ENCODE results near the gene SUPT4H1.

The SUPT4H1 gene

DNA sequence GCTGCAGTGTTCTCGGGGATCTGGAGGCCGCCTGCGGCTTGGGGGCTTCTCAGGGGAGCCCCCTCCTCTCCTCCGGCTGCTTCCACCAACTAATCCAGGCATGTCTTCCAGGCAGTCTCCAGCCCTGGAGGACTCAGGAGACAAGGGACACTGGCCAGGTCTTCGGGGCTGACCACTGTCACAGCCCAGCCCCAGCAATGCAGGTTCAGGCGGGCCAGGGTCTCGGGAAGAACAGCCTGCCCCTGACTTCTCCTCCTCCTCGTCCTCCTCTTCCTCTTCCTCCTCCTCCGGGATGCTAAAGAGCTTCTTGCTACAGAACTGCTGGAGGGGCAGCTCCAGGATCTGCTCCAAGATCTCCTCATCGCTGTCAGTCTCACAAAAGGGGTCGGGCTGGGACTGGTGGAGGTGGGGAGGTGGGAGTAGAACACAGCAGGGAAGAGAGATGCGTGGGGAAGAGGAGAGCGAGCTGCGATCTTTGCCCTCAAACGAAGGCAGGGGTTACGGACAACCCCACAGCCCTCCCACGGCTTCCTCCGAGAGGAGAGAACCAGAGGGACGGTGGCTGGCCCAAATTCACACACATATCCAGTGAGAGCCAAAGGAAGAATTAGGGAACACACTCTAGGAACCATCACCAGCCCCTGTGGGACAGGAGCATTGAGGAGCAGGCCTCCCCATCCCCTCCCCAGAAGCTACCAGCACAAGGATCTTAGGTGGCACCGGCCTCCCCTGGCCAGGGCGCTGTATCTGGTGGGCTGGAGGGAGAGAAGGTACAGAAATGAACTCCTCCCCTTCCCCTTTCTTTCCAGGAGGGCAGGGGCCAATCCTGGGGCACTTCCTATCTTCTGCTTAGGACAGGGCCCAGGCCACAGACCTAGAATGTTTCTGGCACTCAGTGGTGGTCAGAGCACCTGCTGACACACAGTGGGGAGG is 42.8 kb downstream of the SUPT4H1 start:
- DNase-seq (ENCODE audit: low read depth, low spot score) = no peak
- Histone ChIP-seq H3K4me1 (ENCODE audit: control insufficient read depth, insufficient read depth, low read length) (no peaks in the 10 kb centered on the region), H3K27ac (ENCODE audit: low read length) (no peak overlapping the region), H3K27me3 (ENCODE audit: control insufficient read depth, insufficient read depth, low read length) (no peaks in the 10 kb centered on the region), H3K4me3 (ENCODE audit: low read length) (no peak overlapping the region), H3K9me3 (ENCODE audit: control insufficient read depth, insufficient read depth, low read length) (no peaks in the 10 kb centered on the region), H3K36me3 (ENCODE audit: control insufficient read depth, insufficient read depth, low read length) (no peaks in the 10 kb centered on the region)
- no CpG with 5 or more reads among the region's 21 CpGs for WGBS (ENCODE audit: insufficient coverage, insufficient read length)

DNA sequence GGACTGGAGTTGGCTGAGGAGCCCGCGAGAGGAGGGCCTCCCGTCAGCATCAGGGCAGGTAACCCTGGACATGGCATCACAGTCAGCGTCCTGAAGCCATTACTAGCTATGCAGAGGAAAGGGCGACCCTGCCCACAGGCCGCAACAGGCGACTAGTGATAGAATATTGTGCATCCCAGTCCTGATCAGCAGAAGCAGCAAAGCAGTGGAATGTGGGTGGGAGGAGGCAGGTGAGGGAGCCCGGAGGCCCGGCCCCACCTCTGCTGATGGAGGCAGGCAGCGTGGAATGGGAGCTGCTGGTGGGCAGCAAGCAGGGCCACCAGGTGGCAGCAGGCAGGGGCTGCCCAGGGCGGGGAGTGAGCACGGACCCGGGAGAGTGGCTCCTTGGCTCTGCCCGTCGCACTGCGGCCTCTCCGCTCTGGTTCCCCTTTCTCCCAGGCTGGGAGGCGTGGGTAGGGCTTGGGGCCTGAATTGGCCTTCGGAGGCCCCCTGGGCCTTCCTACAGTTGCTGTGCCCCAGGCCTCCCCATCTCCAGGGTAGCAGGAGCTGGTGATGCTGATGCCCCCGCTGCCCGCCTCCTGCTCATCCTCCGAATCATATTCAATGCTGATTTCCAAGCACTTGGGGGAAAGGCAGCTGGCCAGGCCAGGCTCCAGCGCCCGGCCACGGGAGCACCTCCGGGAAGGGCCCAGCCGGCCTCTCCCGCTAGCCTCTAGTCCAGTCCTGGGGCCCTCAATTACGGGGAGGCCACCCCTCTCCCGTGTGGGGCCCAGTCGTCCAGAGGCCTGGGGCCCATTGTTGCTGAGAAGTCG is 43.6 kb downstream of the SUPT4H1 start:
- Histone ChIP-seq H3K4me3 (ENCODE audit: low read length) (no peak overlapping the region), H3K27me3 (ENCODE audit: control insufficient read depth, insufficient read depth, low read length) (no peaks in the 10 kb centered on the region), H3K27ac (ENCODE audit: low read length) (no peak overlapping the region), H3K36me3 (ENCODE audit: control insufficient read depth, insufficient read depth, low read length) (no peaks in the 10 kb centered on the region), H3K9me3 (ENCODE audit: control insufficient read depth, insufficient read depth, low read length) (no peaks in the 10 kb centered on the region), H3K4me1 (ENCODE audit: control insufficient read depth, insufficient read depth, low read length) (peaks cover 1% of the 10 kb centered on the region; the same call in 1 of the 2 replicates)
- no CpG with 5 or more reads among the region's 32 CpGs for WGBS (ENCODE audit: insufficient coverage, insufficient read length)
- DNase-seq (ENCODE audit: low read depth, low spot score) = no peak

DNA sequence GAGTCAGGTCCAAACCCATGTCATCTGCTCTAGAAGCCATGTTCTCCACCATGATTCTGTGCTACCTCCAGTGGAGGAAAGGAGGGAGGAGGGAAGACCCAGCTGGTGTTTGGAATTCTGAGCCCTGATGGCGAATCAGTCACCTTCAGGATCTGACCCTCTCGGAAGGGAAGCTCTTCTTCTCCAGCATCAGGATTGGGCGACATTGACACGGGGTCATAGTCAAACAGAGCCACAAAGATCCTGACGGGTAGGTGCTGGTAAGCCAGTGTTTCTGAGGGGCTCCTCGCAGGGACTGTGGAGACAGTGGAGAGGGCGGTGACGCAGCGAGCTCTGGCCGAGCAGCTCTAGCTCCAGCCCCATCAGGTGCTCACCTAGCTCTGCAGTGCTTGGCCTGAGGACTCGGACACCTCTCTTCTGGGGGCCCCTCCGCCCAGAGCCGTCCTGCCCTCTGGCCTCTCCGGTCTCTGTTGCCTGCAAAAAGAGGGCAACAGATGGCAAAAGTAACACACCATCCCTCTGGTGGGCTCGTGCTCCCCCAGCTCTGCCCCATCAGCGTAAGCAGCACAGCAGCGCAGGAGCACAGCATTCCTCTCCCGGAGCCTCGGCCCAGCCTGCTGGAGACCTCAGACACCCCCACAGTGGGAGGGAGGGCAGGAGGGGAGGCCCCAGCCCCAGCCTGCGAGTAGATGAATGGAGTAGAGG is 44.4 kb downstream of the SUPT4H1 start:
- WGBS (ENCODE audit: insufficient coverage, insufficient read length) = no CpG with 5 or more reads among the region's 20 CpGs

DNA sequence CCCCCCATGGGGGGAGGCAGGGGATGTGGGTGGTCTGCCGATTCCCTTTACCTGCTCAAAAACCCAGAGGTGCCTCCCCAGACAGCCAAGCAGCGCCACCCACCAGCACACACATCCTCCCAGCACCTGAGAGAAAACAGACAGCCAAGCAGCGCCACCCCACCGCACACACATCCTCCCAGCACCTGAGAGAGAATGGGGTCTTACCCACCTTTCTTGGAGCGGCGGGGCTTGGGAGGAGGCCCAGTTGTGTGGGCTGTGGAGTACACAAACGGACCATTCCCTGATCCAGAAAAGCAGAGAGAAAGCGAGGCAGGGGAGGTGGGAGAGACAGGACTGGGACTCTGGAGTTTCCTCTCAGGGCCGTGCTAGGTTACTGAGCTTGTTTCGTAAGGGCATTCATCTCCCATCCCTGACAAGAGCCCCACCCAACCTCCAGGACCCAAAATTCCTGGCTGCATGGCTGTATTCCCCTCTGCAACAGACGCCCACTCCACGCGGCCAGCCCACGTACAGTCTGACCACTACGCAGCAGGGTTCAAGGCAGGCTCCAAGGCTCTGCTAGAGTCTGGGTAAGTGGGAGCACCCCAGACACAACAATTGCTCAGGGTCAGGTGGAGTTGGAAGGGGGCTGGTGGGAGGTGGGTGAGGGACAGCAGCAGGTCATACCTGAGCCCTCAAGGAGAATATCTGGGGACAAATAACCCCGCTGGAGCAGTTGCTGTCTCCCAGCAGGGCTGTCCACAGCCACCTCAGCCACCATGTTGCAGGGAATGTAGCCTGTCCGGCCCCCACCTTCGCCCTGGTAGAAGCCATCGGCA is 45.7 kb downstream of the SUPT4H1 start:
- H3K27ac ChIP-seq (ENCODE audit: low read length) = no peak overlapping the region
- no CpG with 5 or more reads among the region's 19 CpGs for whole genome bisulfite sequencing (ENCODE audit: insufficient coverage, insufficient read length)
- no peaks in the 10 kb centered on the region for H3K9me3 ChIP-seq (ENCODE audit: control insufficient read depth, insufficient read depth, low read length)
- H3K4me3 ChIP-seq (ENCODE audit: low read length) = no peak overlapping the region
- no peaks in the 10 kb centered on the region for H3K27me3 ChIP-seq (ENCODE audit: control insufficient read depth, insufficient read depth, low read length)
- no peak for DNase-seq (ENCODE audit: low read depth, low spot score)
- H3K4me1 ChIP-seq (ENCODE audit: control insufficient read depth, insufficient read depth, low read length) = peaks cover 1% of the 10 kb centered on the region; the same call in 1 of the 2 replicates
- H3K36me3 ChIP-seq (ENCODE audit: control insufficient read depth, insufficient read depth, low read length) = no peaks in the 10 kb centered on the region

More for the DNA sequence above, 44.4 kb downstream of the SUPT4H1 start:
- Histone ChIP-seq H3K9me3 (ENCODE audit: control insufficient read depth, insufficient read depth, low read length) (no peaks in the 10 kb centered on the region), H3K36me3 (ENCODE audit: control insufficient read depth, insufficient read depth, low read length) (no peaks in the 10 kb centered on the region), H3K4me1 (ENCODE audit: control insufficient read depth, insufficient read depth, low read length) (peaks cover 1% of the 10 kb centered on the region; the same call in 1 of the 2 replicates), H3K27ac (ENCODE audit: low read length) (no peak overlapping the region), H3K27me3 (ENCODE audit: control insufficient read depth, insufficient read depth, low read length) (no peaks in the 10 kb centered on the region), H3K4me3 (ENCODE audit: low read length) (no peak overlapping the region)
- DNase-seq (ENCODE audit: low read depth, low spot score) = no peak

DNA sequence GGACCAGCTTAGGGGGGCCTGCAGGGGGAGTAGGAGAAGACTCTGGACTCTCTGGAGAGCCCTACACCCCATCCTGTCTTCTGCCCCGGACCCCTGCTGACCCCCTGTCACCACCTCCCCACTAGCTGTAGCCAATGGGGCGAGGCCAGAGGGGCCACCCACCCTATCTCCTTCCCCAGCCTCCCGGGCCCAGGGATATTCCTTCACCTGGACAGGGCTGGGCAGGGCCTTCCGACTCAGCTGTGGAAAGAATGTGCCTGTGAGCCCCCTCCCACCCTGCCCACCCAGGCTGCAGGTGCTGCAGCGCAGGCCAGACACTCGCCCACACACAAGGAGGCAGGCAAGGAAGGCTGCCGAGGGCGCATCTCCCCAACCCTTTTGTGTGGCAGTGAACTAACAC is 46.4 kb downstream of the SUPT4H1 start:
- Histone ChIP-seq H3K27me3 (ENCODE audit: control insufficient read depth, insufficient read depth, low read length) (no peaks in the 10 kb centered on the region), H3K4me1 (ENCODE audit: control insufficient read depth, insufficient read depth, low read length) (peaks cover 1% of the 10 kb centered on the region; the same call in 1 of the 2 replicates), H3K36me3 (ENCODE audit: control insufficient read depth, insufficient read depth, low read length) (no peaks in the 10 kb centered on the region), H3K4me3 (ENCODE audit: low read length) (no peak overlapping the region), H3K27ac (ENCODE audit: low read length) (no peak overlapping the region), H3K9me3 (ENCODE audit: control insufficient read depth, insufficient read depth, low read length) (no peaks in the 10 kb centered on the region)
- WGBS (ENCODE audit: insufficient coverage, insufficient read length) = no CpG with 5 or more reads among the region's 8 CpGs
- no peak for DNase-seq (ENCODE audit: low read depth, low spot score)

DNA sequence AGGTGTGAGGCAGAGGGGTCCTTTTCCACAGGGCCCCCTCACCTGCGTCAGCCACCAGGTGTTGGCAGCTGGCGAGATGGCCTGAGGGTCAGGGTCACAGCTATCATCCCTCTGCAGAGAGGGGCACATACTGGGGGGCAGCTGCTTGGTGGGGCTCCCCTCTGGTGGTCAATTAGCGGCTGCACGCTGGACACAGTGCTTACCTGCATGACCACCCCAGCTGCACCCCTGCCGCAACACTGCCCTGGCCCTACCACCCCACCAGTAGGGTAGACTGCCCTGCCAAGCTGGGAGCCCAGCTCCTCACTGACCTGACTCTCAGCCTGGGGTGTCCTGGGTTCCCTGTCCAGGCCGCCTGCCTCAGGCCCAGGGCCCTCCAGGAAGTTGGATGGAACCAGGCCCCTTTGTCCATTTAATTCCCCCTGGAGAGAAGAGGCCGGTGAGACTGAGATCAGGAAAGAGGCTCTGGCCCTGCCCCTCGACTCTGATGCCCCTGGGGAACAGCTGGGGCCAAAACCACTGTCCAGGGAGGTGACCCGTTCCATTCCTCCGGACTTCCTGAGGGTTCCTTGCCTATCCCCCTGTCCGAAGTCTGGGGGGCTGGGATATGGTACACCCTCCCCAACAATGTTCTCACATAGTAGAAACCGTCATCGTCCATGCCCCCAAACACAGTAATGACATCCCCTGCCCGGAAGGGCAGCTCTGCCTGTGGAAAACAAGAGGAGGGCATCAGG is 47.1 kb downstream of the SUPT4H1 start:
- no CpG with 5 or more reads among the region's 14 CpGs for WGBS (ENCODE audit: insufficient coverage, insufficient read length)
- Histone ChIP-seq H3K4me3 (ENCODE audit: low read length) (no peak overlapping the region), H3K27me3 (ENCODE audit: control insufficient read depth, insufficient read depth, low read length) (no peaks in the 10 kb centered on the region), H3K36me3 (ENCODE audit: control insufficient read depth, insufficient read depth, low read length) (no peaks in the 10 kb centered on the region), H3K27ac (ENCODE audit: low read length) (no peak overlapping the region), H3K9me3 (ENCODE audit: control insufficient read depth, insufficient read depth, low read length) (no peaks in the 10 kb centered on the region), H3K4me1 (ENCODE audit: control insufficient read depth, insufficient read depth, low read length) (peaks cover 1% of the 10 kb centered on the region; the same call in 1 of the 2 replicates)
- no peak for DNase-seq (ENCODE audit: low read depth, low spot score)

DNA sequence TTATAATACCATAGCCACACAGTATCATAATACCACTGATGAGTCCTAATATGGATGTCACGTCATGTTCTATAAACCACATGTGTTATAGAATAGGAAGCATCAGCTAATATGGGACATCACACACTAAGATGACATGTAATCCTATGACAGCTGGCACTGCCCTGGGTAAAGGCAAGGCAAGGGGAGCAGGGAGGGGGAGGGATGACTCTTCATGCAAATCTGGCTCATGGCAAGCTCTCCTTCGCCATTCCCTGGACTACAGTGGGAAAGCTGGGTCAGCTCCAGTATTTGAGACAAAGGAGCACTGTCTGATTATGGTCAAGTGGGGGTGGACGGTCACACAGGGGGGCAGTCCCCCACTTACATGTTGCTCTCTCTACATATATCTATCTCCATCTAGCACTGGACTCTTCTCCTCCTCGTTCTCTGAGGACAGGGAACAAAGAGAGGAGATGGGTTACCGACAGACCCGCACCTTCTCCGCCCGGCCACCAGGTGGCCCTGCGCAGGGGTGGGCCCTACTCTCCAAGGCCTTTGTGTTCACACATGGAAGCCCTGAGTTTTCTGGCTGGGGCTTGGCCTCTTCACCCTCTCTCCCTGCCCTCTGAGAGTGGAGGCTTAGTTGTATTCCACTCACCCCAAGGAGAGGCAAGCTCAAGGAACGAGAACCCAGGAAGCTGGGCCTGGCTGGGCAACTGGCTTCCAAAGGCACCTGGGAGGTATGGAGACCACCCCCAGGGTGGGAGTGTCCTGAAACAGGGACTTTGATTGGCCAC is 47.8 kb downstream of the SUPT4H1 start:
- DNase-seq (ENCODE audit: low read depth, low spot score) = peak; percentile 52
- Histone ChIP-seq H3K4me1 (ENCODE audit: control insufficient read depth, insufficient read depth, low read length) (peaks cover 1% of the 10 kb centered on the region; the same call in 1 of the 2 replicates), H3K27ac (ENCODE audit: low read length) (no peak overlapping the region), H3K27me3 (ENCODE audit: control insufficient read depth, insufficient read depth, low read length) (no peaks in the 10 kb centered on the region), H3K4me3 (ENCODE audit: low read length) (no peak overlapping the region), H3K9me3 (ENCODE audit: control insufficient read depth, insufficient read depth, low read length) (no peaks in the 10 kb centered on the region), H3K36me3 (ENCODE audit: control insufficient read depth, insufficient read depth, low read length) (no peaks in the 10 kb centered on the region)
- WGBS (ENCODE audit: insufficient coverage, insufficient read length) = no CpG with 5 or more reads among the region's 10 CpGs

DNA sequence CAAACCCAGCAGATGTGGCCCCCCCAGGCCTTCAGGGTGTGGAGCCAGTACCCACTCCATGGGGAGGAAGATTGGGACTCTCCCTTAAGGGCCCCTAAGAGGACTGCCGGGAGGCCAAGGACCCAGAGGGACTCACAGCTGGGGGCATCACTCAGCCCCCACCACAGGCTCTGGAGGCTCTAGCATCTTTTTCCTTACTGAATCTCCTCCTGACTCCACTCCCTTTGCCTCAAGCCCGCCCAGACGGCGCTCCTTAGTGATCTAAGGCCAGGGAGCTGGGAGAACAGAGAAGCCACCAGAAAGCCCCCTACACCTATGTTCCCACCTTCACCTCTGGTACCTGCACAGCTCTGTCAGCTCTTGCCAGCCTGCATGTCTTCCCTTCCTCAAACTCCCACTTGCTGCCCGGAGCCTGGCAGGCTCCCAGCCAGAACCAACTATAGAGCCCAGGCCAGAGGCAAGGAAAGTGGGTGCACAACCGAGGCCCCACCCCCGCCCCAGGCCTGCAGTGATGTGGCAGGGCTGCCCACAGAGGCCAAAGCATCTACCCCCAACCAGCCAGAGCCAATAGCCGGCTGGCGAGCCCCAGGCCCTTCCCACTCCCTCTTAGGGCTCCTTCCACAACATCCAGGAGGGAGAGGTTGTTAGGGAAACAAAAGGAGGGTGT is 48.9 kb downstream of the SUPT4H1 start:
- Histone ChIP-seq H3K27me3 (ENCODE audit: control insufficient read depth, insufficient read depth, low read length) (no peaks in the 10 kb centered on the region), H3K9me3 (ENCODE audit: control insufficient read depth, insufficient read depth, low read length) (no peaks in the 10 kb centered on the region), H3K36me3 (ENCODE audit: control insufficient read depth, insufficient read depth, low read length) (no peaks in the 10 kb centered on the region), H3K4me3 (ENCODE audit: low read length) (no peak overlapping the region), H3K27ac (ENCODE audit: low read length) (no peak overlapping the region), H3K4me1 (ENCODE audit: control insufficient read depth, insufficient read depth, low read length) (peaks cover 1% of the 10 kb centered on the region; the same call in 1 of the 2 replicates)
- WGBS (ENCODE audit: insufficient coverage, insufficient read length) = no CpG with 5 or more reads among the region's 9 CpGs
- no peak for DNase-seq (ENCODE audit: low read depth, low spot score)
